ENCODE measurements around the gene ADGRV1.

Gene ADGRV1

DNA sequence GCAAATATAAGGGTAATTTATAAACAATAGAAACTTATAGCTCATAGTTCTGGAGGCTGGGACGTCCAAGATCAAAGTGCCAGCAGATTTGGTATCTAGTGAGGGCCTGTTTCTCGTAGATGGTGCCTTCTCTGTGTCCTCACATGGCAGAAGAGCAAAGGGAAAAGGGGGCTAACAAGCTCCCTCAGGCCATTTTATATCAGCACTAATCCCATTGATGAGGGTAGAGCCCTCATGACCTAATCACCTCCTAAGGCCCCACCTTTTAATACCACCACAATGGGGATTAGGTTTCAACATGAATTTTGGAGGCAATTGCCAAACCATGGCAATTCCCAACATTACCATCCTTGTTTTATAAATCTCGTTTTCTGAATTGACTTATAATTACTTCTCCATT, 564.7 kb downstream of the ADGRV1 start:
- TF ChIP-seq, protein P1, sequence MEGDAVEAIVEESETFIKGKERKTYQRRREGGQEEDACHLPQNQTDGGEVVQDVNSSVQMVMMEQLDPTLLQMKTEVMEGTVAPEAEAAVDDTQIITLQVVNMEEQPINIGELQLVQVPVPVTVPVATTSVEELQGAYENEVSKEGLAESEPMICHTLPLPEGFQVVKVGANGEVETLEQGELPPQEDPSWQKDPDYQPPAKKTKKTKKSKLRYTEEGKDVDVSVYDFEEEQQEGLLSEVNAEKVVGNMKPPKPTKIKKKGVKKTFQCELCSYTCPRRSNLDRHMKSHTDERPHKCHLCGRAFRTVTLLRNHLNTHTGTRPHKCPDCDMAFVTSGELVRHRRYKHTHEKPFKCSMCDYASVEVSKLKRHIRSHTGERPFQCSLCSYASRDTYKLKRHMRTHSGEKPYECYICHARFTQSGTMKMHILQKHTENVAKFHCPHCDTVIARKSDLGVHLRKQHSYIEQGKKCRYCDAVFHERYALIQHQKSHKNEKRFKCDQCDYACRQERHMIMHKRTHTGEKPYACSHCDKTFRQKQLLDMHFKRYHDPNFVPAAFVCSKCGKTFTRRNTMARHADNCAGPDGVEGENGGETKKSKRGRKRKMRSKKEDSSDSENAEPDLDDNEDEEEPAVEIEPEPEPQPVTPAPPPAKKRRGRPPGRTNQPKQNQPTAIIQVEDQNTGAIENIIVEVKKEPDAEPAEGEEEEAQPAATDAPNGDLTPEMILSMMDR (IDR thresholded peaks at IDR 0.05; ENCODE audit: extremely low read depth, insufficient read depth, missing control alignments), result no peak
- in situ Hi-C loops (cut with MboI; ENCODE audit: low pct_unique_long_range_greater_than_20kb, low sequenced_read_pairs, unreplicated experiment), result no loop called here
- DNase-seq (ENCODE audit: low spot score), result no peak

DNA sequence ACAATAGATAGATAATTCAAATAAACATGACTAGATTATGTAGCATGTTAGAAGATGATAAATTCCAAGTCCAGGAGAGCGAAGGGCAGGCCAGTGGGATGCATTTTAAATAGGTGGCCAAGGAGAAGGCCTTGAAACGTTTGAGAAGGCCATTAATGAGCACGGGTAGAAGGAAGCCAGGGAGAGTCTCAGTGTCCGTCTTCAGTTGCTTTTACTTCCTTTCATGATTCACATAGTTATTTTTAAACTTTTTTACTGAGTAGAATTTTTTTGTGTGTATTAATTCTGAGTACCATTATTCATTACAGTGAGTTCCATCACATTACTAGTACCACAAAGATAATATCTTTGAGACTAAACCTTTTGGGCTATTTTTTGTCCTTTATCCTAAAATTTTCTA, 565.3 kb downstream of the ADGRV1 start:
- TF ChIP-seq, protein P1 (IDR thresholded peaks at IDR 0.05; ENCODE audit: extremely low read depth, insufficient read depth, missing control alignments), result no peak
- no peak for DNase-seq (ENCODE audit: low spot score)
- in situ Hi-C loops (cut with MboI; ENCODE audit: low pct_unique_long_range_greater_than_20kb, low sequenced_read_pairs, unreplicated experiment), result no loop called here

DNA sequence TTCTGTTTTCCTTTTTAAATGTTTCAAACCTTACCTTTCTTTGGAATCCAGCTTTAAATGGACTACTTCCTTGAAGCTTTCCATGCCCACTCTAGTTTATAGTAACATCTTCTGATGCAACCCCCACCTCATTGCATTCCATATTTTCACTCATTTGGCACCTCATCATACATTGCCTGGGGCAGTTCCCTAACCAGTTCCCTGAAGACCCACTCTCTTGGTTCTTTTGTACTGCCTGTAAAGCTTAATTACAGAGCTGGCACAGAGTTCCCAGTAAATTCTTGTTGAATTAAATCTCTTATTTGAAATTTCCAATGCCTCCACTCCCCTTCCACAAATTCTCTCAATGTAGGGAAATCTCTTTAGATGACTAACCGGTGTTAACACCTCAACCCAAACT, 567.3 kb downstream of the ADGRV1 start:
- no peak for DNase-seq (ENCODE audit: low spot score)
- TF ChIP-seq, protein P1 (IDR thresholded peaks at IDR 0.05; ENCODE audit: extremely low read depth, insufficient read depth, missing control alignments), result no peak
- in situ Hi-C loops (cut with MboI; ENCODE audit: low pct_unique_long_range_greater_than_20kb, low sequenced_read_pairs, unreplicated experiment), result no loop called here

DNA sequence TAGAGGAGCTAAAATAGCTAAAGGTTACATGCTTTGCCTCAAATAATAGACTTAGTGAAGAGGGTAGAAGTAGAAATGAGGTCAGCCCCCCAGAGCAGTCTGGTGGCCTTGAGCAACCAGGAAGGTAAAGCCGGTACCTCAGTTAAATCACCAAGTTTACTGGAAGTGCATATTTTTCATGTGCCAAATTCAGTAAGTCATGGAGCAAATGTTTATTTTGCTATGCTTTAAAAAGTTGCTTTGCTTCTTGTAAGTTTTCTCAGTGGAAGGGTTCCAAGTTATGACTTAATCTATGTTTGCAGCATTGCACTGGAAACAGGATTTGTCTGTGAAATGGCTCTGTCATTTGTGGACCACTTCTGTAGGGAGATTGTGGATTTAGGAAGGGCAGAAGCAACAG, 567.9 kb downstream of the ADGRV1 start:
- TF ChIP-seq, protein P1 (IDR thresholded peaks at IDR 0.05; ENCODE audit: extremely low read depth, insufficient read depth, missing control alignments), result no peak
- in situ Hi-C loops (cut with MboI; ENCODE audit: low pct_unique_long_range_greater_than_20kb, low sequenced_read_pairs, unreplicated experiment), result no loop called here
- no peak for DNase-seq (ENCODE audit: low spot score)

DNA sequence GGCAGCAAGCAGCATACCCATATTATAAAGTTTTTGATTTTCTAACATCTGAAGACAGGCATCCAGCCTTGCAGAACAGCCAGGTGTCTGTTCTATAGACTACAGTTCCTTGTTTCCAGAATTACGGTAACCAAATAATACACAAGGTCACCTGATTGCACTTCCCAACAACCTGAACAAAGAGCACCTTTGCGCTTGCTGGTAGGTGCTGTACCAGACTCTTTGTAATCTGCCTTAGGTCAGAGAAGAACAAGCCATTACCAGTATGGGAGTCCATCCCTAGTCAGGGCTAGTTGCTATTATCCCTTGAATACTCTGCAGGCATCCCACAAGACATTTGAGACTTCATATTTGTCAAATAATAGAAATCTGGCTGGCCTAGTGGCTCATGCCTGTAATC, 568.3 kb downstream of the ADGRV1 start:
- TF ChIP-seq, protein P1 (IDR thresholded peaks at IDR 0.05; ENCODE audit: extremely low read depth, insufficient read depth, missing control alignments), result no peak
- no peak for DNase-seq (ENCODE audit: low spot score)
- in situ Hi-C loops (cut with MboI; ENCODE audit: low pct_unique_long_range_greater_than_20kb, low sequenced_read_pairs, unreplicated experiment), result no loop called here

DNA sequence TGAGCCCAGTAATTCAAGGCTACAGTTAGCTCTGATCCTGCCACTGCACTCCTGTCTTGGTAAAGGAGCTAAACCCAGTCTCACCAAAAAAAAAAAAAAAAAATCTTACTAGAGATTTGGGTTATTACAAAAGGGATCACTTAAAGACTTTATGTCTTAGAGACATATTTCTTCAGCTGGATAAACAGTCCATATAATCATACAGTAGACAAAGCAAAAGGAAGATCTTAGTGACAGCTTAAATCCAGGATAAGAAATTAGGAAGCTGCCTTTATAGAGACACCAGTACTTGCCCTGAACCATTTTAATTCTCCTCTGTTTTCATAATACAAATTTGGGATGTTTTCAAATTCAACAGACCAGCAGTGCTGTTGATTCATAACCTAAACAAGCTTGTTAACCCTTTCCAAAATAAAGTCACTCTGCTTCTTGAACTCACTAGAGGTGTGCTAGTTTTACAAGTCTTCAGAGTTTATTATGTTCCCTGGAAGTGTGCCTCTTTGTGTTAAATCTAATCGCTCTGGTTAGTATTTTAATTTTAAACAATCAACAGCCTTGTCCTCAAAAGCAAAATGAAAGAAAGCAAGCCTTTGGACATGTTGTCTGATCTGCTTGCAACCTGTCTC, 569.0 kb downstream of the ADGRV1 start:
- DNase-seq (ENCODE audit: low spot score), result no peak
- in situ Hi-C loops (cut with MboI; ENCODE audit: low pct_unique_long_range_greater_than_20kb, low sequenced_read_pairs, unreplicated experiment), result no loop called here
- TF ChIP-seq, protein P1 (IDR thresholded peaks at IDR 0.05; ENCODE audit: extremely low read depth, insufficient read depth, missing control alignments), result no peak
